ENCODE measurements around the gene AGBL4. TPM values are rescaled to one million over a fixed set of nuclear protein-coding genes. Genes with fewer than 3 reads are reported as not detected.

The AGBL4 gene
- total and polyA plus RNA-seq, 8 donors = 0.32 to 1.3 (median 0.87) TPM

- Histone ChIP-seq H3K36me3 (no peaks in the 10 kb centered on the region), H3K27me3 (no peaks in the 10 kb centered on the region), H3K9me3 (no peaks in the 10 kb centered on the region), H3K4me1 (no peaks in the 10 kb centered on the region), H3K27ac (no peak overlapping the region), H3K4me3 (no peak overlapping the region)
- DNase-seq (no peak), ATAC-seq (no peak)
- intact Hi-C loops (cut with DNase I) = no loop called here
- TF ChIP-seq CTCF (IDR thresholded peaks at IDR 0.05) = no peak
Measured at GRCh38 chr1:49046305-49046704, 977.4 kb downstream of the AGBL4 start.

- TF ChIP-seq CTCF (IDR thresholded peaks at IDR 0.05) = no peak
- no peak overlapping the region for H3K27ac ChIP-seq
- H3K9me3 ChIP-seq = no peaks in the 10 kb centered on the region
- intact Hi-C loops (cut with DNase I) = no loop called here
- DNase-seq (no peak), ATAC-seq (no peak)
- no peak overlapping the region for H3K4me3 ChIP-seq
- H3K27me3 ChIP-seq = no peaks in the 10 kb centered on the region
- H3K36me3 ChIP-seq = no peaks in the 10 kb centered on the region
- no peaks in the 10 kb centered on the region for H3K4me1 ChIP-seq
Measured at GRCh38 chr1:49045371-49045770, 978.4 kb downstream of the AGBL4 start.

- ATAC-seq (no peak), DNase-seq (no peak)
- H3K36me3 ChIP-seq = no peaks in the 10 kb centered on the region
- H3K27ac ChIP-seq = no peak overlapping the region
- intact Hi-C loops (cut with DNase I) = no loop called here
- H3K4me3 ChIP-seq = no peak overlapping the region
- no peak for TF ChIP-seq CTCF (IDR thresholded peaks at IDR 0.05)
- H3K4me1 ChIP-seq = no peaks in the 10 kb centered on the region
- H3K27me3 ChIP-seq = no peaks in the 10 kb centered on the region
- no peaks in the 10 kb centered on the region for H3K9me3 ChIP-seq
Measured at GRCh38 chr1:49036700-49037099, 987.1 kb downstream of the AGBL4 start.

GRCh38 chr1:49028396-49028795 is 995.4 kb downstream of the AGBL4 start:
- intact Hi-C loops (cut with DNase I) = no loop called here
- no peak overlapping the region for H3K4me3 ChIP-seq
- no peak overlapping the region for H3K27ac ChIP-seq
- H3K9me3 ChIP-seq = peaks cover 0 to 27% of the 10 kb centered on the region in 2 donors
- DNase-seq (no peak), ATAC-seq (no peak)
- no peaks in the 10 kb centered on the region for H3K4me1 ChIP-seq
- no peak for TF ChIP-seq CTCF (IDR thresholded peaks at IDR 0.05)
- H3K27me3 ChIP-seq = no peaks in the 10 kb centered on the region
- H3K36me3 ChIP-seq = no peaks in the 10 kb centered on the region

GRCh38 chr1:49026230-49026811 is 997.4 kb downstream of the AGBL4 start:
- Histone ChIP-seq H3K27ac (no peak overlapping the region), H3K36me3 (no peaks in the 10 kb centered on the region), H3K9me3 (peaks cover 0 to 27% of the 10 kb centered on the region in 2 donors), H3K27me3 (no peaks in the 10 kb centered on the region), H3K4me3 (no peak overlapping the region), H3K4me1 (no peaks in the 10 kb centered on the region)
- ATAC-seq (no peak), DNase-seq (no peak)
- TF ChIP-seq CTCF (IDR thresholded peaks at IDR 0.05) = no peak
- intact Hi-C loops (cut with DNase I) = no loop called here
